Astrocyte (in vitro differentiated cells and primary cell): ENCODE data around the gene INSC. TPM values are rescaled to one million over a fixed set of nuclear protein-coding genes. Genes with fewer than 3 reads are reported as not detected.

Source experiments
- DNase-seq: peaks from one replicate; pipeline ENCODE4 v3.0.0-alpha.2; 2010; ENCODE audit warnings: low read depth
- FAIRE-seq: peaks from 2 replicates; lab custom pipeline; 2011; peaks lifted over from hg19 to GRCh38; lab: Jason Lieb, UNC
- H2AFZ ChIP-seq: 2 replicates; pipeline ENCODE4 v1.6.0; 2012; ENCODE audit warnings: low read depth, low read length, inconsistent platforms
- H3K27ac ChIP-seq: 2 replicates; pipeline ENCODE4 v1.5.1; 2011; ENCODE audit warnings: low read depth, low read length, inconsistent platforms
- H3K27me3 ChIP-seq: 2 replicates; pipeline ENCODE4 v1.6.0; 2011; ENCODE audit warnings: low read length, inconsistent platforms; ENCODE audit not compliant: insufficient read depth
- H3K36me3 ChIP-seq: 2 replicates; pipeline ENCODE4 v1.5.1; 2011; ENCODE audit warnings: low read length, inconsistent platforms; ENCODE audit not compliant: insufficient read depth
- H3K4me1 ChIP-seq: 2 replicates; pipeline ENCODE4 v1.5.1; 2011; ENCODE audit warnings: low read length, inconsistent platforms; ENCODE audit not compliant: insufficient read depth
- H3K4me2 ChIP-seq: 2 replicates; pipeline ENCODE4 v1.6.0; 2012; ENCODE audit warnings: low read length, inconsistent platforms
- H3K4me3 ChIP-seq: 2 replicates; pipeline ENCODE4 v1.5.1; 2011; ENCODE audit warnings: low read depth, mild to moderate bottlenecking, low read length, inconsistent platforms; ENCODE audit not compliant: insufficient read depth
- H3K79me2 ChIP-seq: 2 replicates; pipeline ENCODE4 v1.6.0; 2012; ENCODE audit warnings: mild to moderate bottlenecking, low read length, inconsistent platforms; ENCODE audit not compliant: insufficient read depth
- H3K9ac ChIP-seq: 2 replicates; pipeline ENCODE4 v1.6.0; 2012; ENCODE audit warnings: mild to moderate bottlenecking, low read length, inconsistent platforms
- H3K9me3 ChIP-seq: 2 replicates; pipeline ENCODE4 v1.5.1; 2012; ENCODE audit warnings: low read depth, mild to moderate bottlenecking, low read length, inconsistent platforms; ENCODE audit not compliant: insufficient read depth
- H4K20me1 ChIP-seq: 2 replicates; pipeline ENCODE4 v1.6.0; 2012; ENCODE audit warnings: low read length, inconsistent platforms; ENCODE audit not compliant: insufficient read depth
- H3K27ac Mint-ChIP-seq: one replicate; pipeline ENCODE4 v1.8.0; 2021; ENCODE audit warnings: mild to moderate bottlenecking, mixed read lengths; ENCODE audit not compliant: unreplicated experiment
- H3K27me3 Mint-ChIP-seq: one replicate; pipeline ENCODE4 v1.8.0; 2021; ENCODE audit warnings: low read depth, mixed read lengths; ENCODE audit not compliant: unreplicated experiment
- H3K36me3 Mint-ChIP-seq: one replicate; pipeline ENCODE4 v1.8.0; 2021; ENCODE audit warnings: low read depth, mixed read lengths; ENCODE audit not compliant: unreplicated experiment
- H3K4me1 Mint-ChIP-seq: one replicate; pipeline ENCODE4 v1.8.0; 2021; ENCODE audit warnings: low read depth, mixed read lengths; ENCODE audit not compliant: unreplicated experiment
- H3K4me3 Mint-ChIP-seq: one replicate; pipeline ENCODE4 v1.8.0; 2021; ENCODE audit warnings: mild to moderate bottlenecking, moderate library complexity, mixed read lengths; ENCODE audit not compliant: unreplicated experiment
- H3K9me3 Mint-ChIP-seq: one replicate; pipeline ENCODE4 v1.8.0; 2021; ENCODE audit warnings: mild to moderate bottlenecking, mixed read lengths; ENCODE audit not compliant: unreplicated experiment
- EZH2 ChIP-seq: IDR thresholded peaks from 2 replicates; pipeline ENCODE4 v1.6.1; 2012; ENCODE audit warnings: mild to moderate bottlenecking, low read length, inconsistent platforms; ENCODE audit not compliant: insufficient read depth
- total RNA-seq: library from RNA; stranded (reverse); gene quantifications from 2 replicates; pipeline ENCODE4 v1.2.1, GENCODE V29; 2021
- TF ChIP-seq, protein P1 (sequence below): IDR thresholded peaks from 2 replicates; pipeline ENCODE4 v1.5.1; 2011; ENCODE audit warnings: low read depth, mild to moderate bottlenecking, inconsistent platforms, low read length, moderate library complexity; ENCODE audit not compliant: insufficient read depth

Gene INSC
- total RNA-seq, 1 donor from 2014 or later, result not detected

DNA sequence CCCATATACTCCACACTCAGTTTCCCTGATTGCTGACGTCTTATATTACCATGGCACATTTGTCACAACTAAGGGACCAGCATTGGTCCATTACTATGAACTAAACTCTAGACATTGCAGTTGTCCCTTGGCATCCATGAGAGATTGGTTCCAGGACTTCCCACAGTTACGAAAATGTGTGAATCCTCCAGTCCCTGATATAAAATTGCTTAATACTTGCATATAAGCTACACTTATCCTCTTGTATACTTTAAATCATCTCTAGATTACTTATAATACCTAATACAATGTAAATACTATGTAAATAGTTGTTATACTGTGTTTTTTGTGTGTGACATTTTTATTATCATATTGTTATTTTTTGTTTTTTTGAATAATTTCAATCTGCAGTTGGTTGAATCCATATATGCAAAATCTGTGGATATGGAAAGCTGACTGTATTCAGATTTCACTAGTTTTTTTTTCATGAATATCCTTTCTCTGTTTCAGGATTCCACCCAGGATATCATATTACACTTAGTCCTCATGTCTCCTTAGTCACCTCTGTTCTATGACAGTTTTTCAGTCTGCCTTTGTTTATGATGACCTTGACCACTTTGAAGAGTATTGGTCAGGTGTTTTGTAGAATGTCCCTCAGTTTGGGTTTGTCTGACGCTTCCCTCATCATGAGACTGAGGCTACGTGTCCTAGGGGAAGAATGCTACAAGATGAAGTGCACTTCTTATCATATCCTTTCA lies 55.3 kb downstream of the INSC start:
- Histone ChIP-seq H4K20me1 (no peaks in the 10 kb centered on the region), H2AFZ (no peak overlapping the region), H3K27ac (no peak overlapping the region), H3K27me3 (peaks cover 7% of the 10 kb centered on the region), H3K36me3 (no peaks in the 10 kb centered on the region), H3K9me3 (no peaks in the 10 kb centered on the region), H3K4me3 (no peak overlapping the region), H3K4me1 (no peaks in the 10 kb centered on the region), H3K9ac (no peak overlapping the region), H3K79me2 (no peaks in the 10 kb centered on the region), H3K4me2 (no peak overlapping the region)
- Mint-ChIP-seq H3K4me1 (peaks cover 4% of the 10 kb centered on the region), H3K27ac (no peak overlapping the region), H3K9me3 (no peaks in the 10 kb centered on the region), H3K36me3 (no peaks in the 10 kb centered on the region), H3K4me3 (no peak overlapping the region), H3K27me3 (peaks cover 3% of the 10 kb centered on the region)
- no peak for TF ChIP-seq EZH2
- TF ChIP-seq, protein P1, sequence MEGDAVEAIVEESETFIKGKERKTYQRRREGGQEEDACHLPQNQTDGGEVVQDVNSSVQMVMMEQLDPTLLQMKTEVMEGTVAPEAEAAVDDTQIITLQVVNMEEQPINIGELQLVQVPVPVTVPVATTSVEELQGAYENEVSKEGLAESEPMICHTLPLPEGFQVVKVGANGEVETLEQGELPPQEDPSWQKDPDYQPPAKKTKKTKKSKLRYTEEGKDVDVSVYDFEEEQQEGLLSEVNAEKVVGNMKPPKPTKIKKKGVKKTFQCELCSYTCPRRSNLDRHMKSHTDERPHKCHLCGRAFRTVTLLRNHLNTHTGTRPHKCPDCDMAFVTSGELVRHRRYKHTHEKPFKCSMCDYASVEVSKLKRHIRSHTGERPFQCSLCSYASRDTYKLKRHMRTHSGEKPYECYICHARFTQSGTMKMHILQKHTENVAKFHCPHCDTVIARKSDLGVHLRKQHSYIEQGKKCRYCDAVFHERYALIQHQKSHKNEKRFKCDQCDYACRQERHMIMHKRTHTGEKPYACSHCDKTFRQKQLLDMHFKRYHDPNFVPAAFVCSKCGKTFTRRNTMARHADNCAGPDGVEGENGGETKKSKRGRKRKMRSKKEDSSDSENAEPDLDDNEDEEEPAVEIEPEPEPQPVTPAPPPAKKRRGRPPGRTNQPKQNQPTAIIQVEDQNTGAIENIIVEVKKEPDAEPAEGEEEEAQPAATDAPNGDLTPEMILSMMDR, result no peak
- DNase-seq (no peak), FAIRE-seq (no peak)

- Histone ChIP-seq H3K4me3 (no peak overlapping the region), H3K27ac (no peak overlapping the region), H3K9me3 (no peaks in the 10 kb centered on the region), H3K4me2 (no peak overlapping the region), H4K20me1 (no peaks in the 10 kb centered on the region), H3K36me3 (no peaks in the 10 kb centered on the region), H3K9ac (no peak overlapping the region), H3K4me1 (no peaks in the 10 kb centered on the region), H3K79me2 (no peaks in the 10 kb centered on the region), H2AFZ (no peak overlapping the region), H3K27me3 (peaks cover 7% of the 10 kb centered on the region)
- no peak for DNase-seq
- FAIRE-seq, result no peak
- TF ChIP-seq, protein P1, result no peak
- TF ChIP-seq EZH2, result no peak
- Mint-ChIP-seq H3K9me3 (no peaks in the 10 kb centered on the region), H3K27ac (no peak overlapping the region), H3K4me3 (no peak overlapping the region), H3K36me3 (no peaks in the 10 kb centered on the region), H3K4me1 (peaks cover 4% of the 10 kb centered on the region), H3K27me3 (peaks cover 3% of the 10 kb centered on the region)
Measured at GRCh38 chr11:15170698-15171097, 56.0 kb downstream of the INSC start.

GRCh38 chr11:15171956-15172355 lies 57.2 kb downstream of the INSC start:
- no peaks in the 10 kb centered on the region for H3K36me3 Mint-ChIP-seq
- peaks cover 4% of the 10 kb centered on the region for H3K4me1 Mint-ChIP-seq
- peaks cover 3% of the 10 kb centered on the region for H3K27me3 Mint-ChIP-seq
- Histone ChIP-seq H3K27me3 (peaks cover 7% of the 10 kb centered on the region), H3K4me1 (no peaks in the 10 kb centered on the region), H3K9ac (no peak overlapping the region), H3K79me2 (no peaks in the 10 kb centered on the region), H3K36me3 (no peaks in the 10 kb centered on the region), H2AFZ (no peak overlapping the region), H3K27ac (no peak overlapping the region), H3K9me3 (no peaks in the 10 kb centered on the region), H4K20me1 (no peaks in the 10 kb centered on the region), H3K4me3 (no peak overlapping the region), H3K4me2 (no peak overlapping the region)
- no peak for TF ChIP-seq EZH2
- TF ChIP-seq, protein P1, result no peak
- no peak overlapping the region for H3K27ac Mint-ChIP-seq
- no peaks in the 10 kb centered on the region for H3K9me3 Mint-ChIP-seq
- DNase-seq (no peak), FAIRE-seq (no peak)
- no peak overlapping the region for H3K4me3 Mint-ChIP-seq
